H1 (cell line): ENCODE measurements around the gene ULK1. TPM values are rescaled to one million over a fixed set of nuclear protein-coding genes. Genes with fewer than 3 reads are reported as not detected.

Experiments
- CTCF ChIA-PET: fragments of 300-600 bp; sonication (Branson Sonifier 250); formaldehyde crosslinking; loops from one replicate; lab custom pipeline; 2021; ENCODE audit not compliant: partially characterized antibody; lab: Charles Lee
- POLR2A ChIA-PET: fragments of 300-600 bp; sonication (Branson Sonifier 250); formaldehyde crosslinking; loops from one replicate; lab custom pipeline; 2021; ENCODE audit warnings: inconsistent platforms; ENCODE audit not compliant: partially characterized antibody; lab: Charles Lee
- DNase-seq, 2 experiments: peaks; one replicate each; pipeline versions ENCODE4 v3.0.0 to v3.0.0-alpha.2; 2010 to 2022; ENCODE audit warnings: low spot score in 2 of 2, low read depth in 1 of 2, mixed read lengths in 1 of 2
- FAIRE-seq: peaks from 2 replicates; lab custom pipeline; 2011; peaks lifted over from hg19 to GRCh38; lab: Jason Lieb, UNC
- H2AFZ ChIP-seq: 2 replicates; pipeline ENCODE4 v1.8.1; 2012; ENCODE audit warnings: low read length, inconsistent platforms
- H2AK5ac ChIP-seq: 2 replicates; pipeline ENCODE4 v1.6.1; 2013; ENCODE audit warnings: low read depth, low read length
- H2BK120ac ChIP-seq: replicated peaks from 2 replicates; pipeline ENCODE3; 2013; ENCODE audit warnings: low read depth, low read length, inconsistent platforms
- H2BK12ac ChIP-seq: 2 replicates; pipeline ENCODE4 v1.6.1; 2013; ENCODE audit warnings: low read depth, low read length
- H2BK15ac ChIP-seq: 2 replicates; pipeline ENCODE4 v1.6.1; 2013; ENCODE audit warnings: low read length
- H2BK20ac ChIP-seq: 2 replicates; pipeline ENCODE4 v1.6.1; 2013; ENCODE audit warnings: low read length
- H2BK5ac ChIP-seq: 2 replicates; pipeline ENCODE4 v1.6.1; 2013; ENCODE audit warnings: low read depth, low read length
- H3K14ac ChIP-seq: 2 replicates; pipeline ENCODE4 v1.6.1; 2013; ENCODE audit warnings: inconsistent platforms; ENCODE audit not compliant: insufficient read length
- H3K18ac ChIP-seq: 2 replicates; pipeline ENCODE4 v1.6.1; 2013; ENCODE audit warnings: low read length; ENCODE audit errors: extremely low read depth
- H3K23ac ChIP-seq: 2 replicates; pipeline ENCODE4 v1.6.1; 2013; ENCODE audit warnings: inconsistent platforms; ENCODE audit not compliant: insufficient read length
- H3K23me2 ChIP-seq: 2 replicates; pipeline ENCODE4 v1.6.1; 2013; ENCODE audit warnings: low read depth, low read length
- H3K27ac ChIP-seq: 2 replicates; pipeline ENCODE4 v1.6.1; 2011; ENCODE audit warnings: low read depth, low read length, inconsistent platforms
- H3K27me3 ChIP-seq, 4 experiments: replicated peaks in 1 of 4; 1 replicate in 1 of 4; 2 replicates in 3 of 4; pipeline versions ENCODE4 v1.6.1 to v1.8.1; 2011 to 2013; ENCODE audit warnings: low read length in 3 of 4, mild to moderate bottlenecking in 3 of 4, inconsistent platforms in 2 of 4, mixed read lengths in 2 of 4, moderate library complexity in 1 of 4; ENCODE audit not compliant: control insufficient read depth in 3 of 4, insufficient read depth in 3 of 4; ENCODE audit errors: extremely low read depth in 1 of 4
- H3K36me3 ChIP-seq, 4 experiments: 2 replicates each; pipeline versions ENCODE4 v1.6.1 to v1.8.1; 2011 to 2013; ENCODE audit warnings: mild to moderate bottlenecking in 4 of 4, low read length in 3 of 4, moderate library complexity in 2 of 4, control low read depth in 1 of 4, inconsistent platforms in 1 of 4; ENCODE audit not compliant: insufficient read depth in 4 of 4, control insufficient read depth in 2 of 4
- H3K4ac ChIP-seq: replicated peaks from 2 replicates; pipeline ENCODE3; 2013; ENCODE audit warnings: low read length, low read depth, mixed read lengths, inconsistent platforms; ENCODE audit not compliant: insufficient read length
- H3K4me1 ChIP-seq, 4 experiments: replicated peaks in 1 of 4; 1 replicate in 1 of 4; 2 replicates in 3 of 4; pipeline versions ENCODE4 v1.6.1 to v1.8.1; 2011 to 2013; ENCODE audit warnings: low read length in 3 of 4, inconsistent platforms in 2 of 4, mixed read lengths in 1 of 4; ENCODE audit not compliant: insufficient read depth in 4 of 4, control insufficient read depth in 3 of 4
- H3K4me2 ChIP-seq, 2 experiments: 2 replicates each; pipeline versions ENCODE4 v1.6.1 to v1.8.1; 2011 to 2013; ENCODE audit warnings: low read depth in 2 of 2, low read length in 2 of 2, control low read depth in 1 of 2, inconsistent platforms in 1 of 2, mild to moderate bottlenecking in 1 of 2; ENCODE audit not compliant: insufficient read depth in 1 of 2
- H3K4me3 ChIP-seq, 4 experiments: fragments of 200-600, 300-600 bp in 1 of 4; sonication (generic), shearing (Covaris generic), sonication (Bioruptor Twin) in 1 of 4; 2 replicates each; pipeline versions ENCODE4 v1.5.1 to v1.8.1; 2011 to 2016; ENCODE audit warnings: low read length in 4 of 4, low read depth in 3 of 4, control low read depth in 2 of 4, inconsistent platforms in 2 of 4, mild to moderate bottlenecking in 2 of 4, mixed read lengths in 1 of 4, moderate library complexity in 1 of 4; ENCODE audit not compliant: insufficient read depth in 2 of 4; ENCODE audit errors: extremely low read depth in 1 of 4
- H3K56ac ChIP-seq: replicated peaks from 2 replicates; pipeline ENCODE3; 2013; ENCODE audit warnings: low read depth, mild to moderate bottlenecking, mixed read lengths, low read length, inconsistent platforms; ENCODE audit not compliant: insufficient read length
- H3K79me1 ChIP-seq: 2 replicates; pipeline ENCODE4 v1.6.1; 2013; ENCODE audit warnings: low read depth, low read length, control low read depth
- H3K79me2 ChIP-seq, 2 experiments: 2 replicates each; pipeline versions ENCODE4 v1.6.1 to v1.8.1; 2012 to 2013; ENCODE audit warnings: low read length in 2 of 2, mild to moderate bottlenecking in 2 of 2, inconsistent platforms in 1 of 2; ENCODE audit not compliant: insufficient read depth in 2 of 2, control insufficient read depth in 1 of 2
- H3K9ac ChIP-seq, 4 experiments: replicated peaks in 1 of 4; 1 replicate in 1 of 4; 2 replicates in 3 of 4; pipeline versions ENCODE4 v1.6.1 to v1.8.1; 2011 to 2013; ENCODE audit warnings: low read depth in 3 of 4, low read length in 3 of 4, control low read depth in 2 of 4, mild to moderate bottlenecking in 2 of 4, moderate library complexity in 2 of 4, inconsistent platforms in 1 of 4; ENCODE audit errors: extremely low read depth in 1 of 4
- H3K9me3 ChIP-seq, 2 experiments: 2 replicates each; pipeline versions ENCODE4 v1.6.1 to v1.8.1; 2012 to 2013; ENCODE audit warnings: mild to moderate bottlenecking in 2 of 2, moderate library complexity in 2 of 2, control low read depth in 1 of 2, inconsistent platforms in 1 of 2, low read depth in 1 of 2, low read length in 1 of 2, mixed read lengths in 1 of 2; ENCODE audit not compliant: insufficient read depth in 2 of 2
- H4K20me1 ChIP-seq, 2 experiments: replicated peaks in 1 of 2; 2 replicates each; pipeline versions ENCODE3 to v1.8.1; 2011 to 2013; ENCODE audit warnings: inconsistent platforms in 2 of 2, low read length in 2 of 2, mild to moderate bottlenecking in 1 of 2; ENCODE audit not compliant: insufficient read depth in 2 of 2, control insufficient read depth in 1 of 2
- H4K5ac ChIP-seq: 2 replicates; pipeline ENCODE4 v1.6.1; 2013; ENCODE audit warnings: low read length, low read depth, mixed read lengths, inconsistent platforms; ENCODE audit not compliant: insufficient read length
- H4K8ac ChIP-seq: 2 replicates; pipeline ENCODE4 v1.8.0; 2013; ENCODE audit warnings: mild to moderate bottlenecking, moderate library complexity, low read length, inconsistent platforms; ENCODE audit not compliant: insufficient read depth; ENCODE audit errors: extremely low read depth
- H4K91ac ChIP-seq: replicated peaks from 2 replicates; pipeline ENCODE3; 2013; ENCODE audit warnings: low read length, mixed read lengths, inconsistent platforms; ENCODE audit not compliant: insufficient read length
- CTBP2 ChIP-seq: IDR thresholded peaks from 2 replicates; pipeline ENCODE4 v1.7.0; 2011; ENCODE audit warnings: borderline replicate concordance, mild to moderate bottlenecking, moderate library complexity, mixed read lengths, low read length; ENCODE audit not compliant: insufficient read depth, insufficient read length
- GABPA ChIP-seq: IDR thresholded peaks from 2 replicates; pipeline ENCODE4 v1.6.1; 2011; ENCODE audit warnings: mild to moderate bottlenecking, low read length, moderate library complexity, borderline replicate concordance; ENCODE audit not compliant: insufficient read depth
- NANOG ChIP-seq: IDR thresholded peaks from 2 replicates; pipeline ENCODE4 v1.6.1; 2011; ENCODE audit warnings: low read length, low read depth, mild to moderate bottlenecking, inconsistent platforms; ENCODE audit not compliant: insufficient read depth, poor library complexity, severe bottlenecking
- SP1 ChIP-seq: IDR thresholded peaks from 2 replicates; pipeline ENCODE4 v1.6.1; 2011; ENCODE audit warnings: low read depth, low read length
- SP4 ChIP-seq: IDR thresholded peaks from 2 replicates; pipeline ENCODE4 v1.6.1; 2012; ENCODE audit warnings: low read length, inconsistent platforms
- TAF1 ChIP-seq: IDR thresholded peaks from 2 replicates; pipeline ENCODE4 v1.6.1; 2011; ENCODE audit warnings: mild to moderate bottlenecking, low read depth, low read length
- TAF7 ChIP-seq: optimal IDR thresholded peaks from 2 replicates; pipeline ENCODE3; 2011; ENCODE audit warnings: low read depth, mild to moderate bottlenecking, inconsistent platforms, low read length, moderate library complexity, borderline replicate concordance
- WGBS, 2 experiments: shearing (Covaris generic) in 1 of 2; methylation state at CpG; one replicate each; pipeline versions ENCODE4 v1.1.6 to v1.1.7; 2013 to 2015; ENCODE audit warnings: low lambda C conversion rate in 2 of 2, mixed read lengths in 2 of 2, inconsistent platforms in 1 of 2, low coverage in 1 of 2, missing lambda C conversion rate in 1 of 2; ENCODE audit not compliant: insufficient replicate concordance in 2 of 2, insufficient coverage in 1 of 2, insufficient read length in 1 of 2; ENCODE audit errors: extremely low coverage in 1 of 2, missing lambda C conversion rate in 1 of 2; 5-methylcytosine and 5-hydroxymethylcytosine counted together
- polyA plus RNA-seq, 7 experiments: library from polyadenylated mRNA; depleted of rRNA in 3 of 7; stranded (reverse) in 5 of 7; unstranded in 2 of 7; fragments of >200 nt in 5 of 7; fragments of 200-250 nt in 2 of 7; gene quantifications; 1 replicate in 5 of 7; 2 replicates in 1 of 7; 4 replicates in 1 of 7; pipeline versions ENCODE4 v1.2.1 to v1.2.3, GENCODE V29; 2011 to 2013; ENCODE audit warnings: missing spikeins in 2 of 7, mixed read lengths in 2 of 7
- total RNA-seq: library from RNA; stranded (reverse); fragmentation: NEBNext Ultra II Directional; extraction: Animal tissue kit (Norgen Biotek cat#: 25700); gene quantifications from 2 replicates; pipeline ENCODE4 v1.2.1, GENCODE V29; 2021
- TF ChIP-seq, protein P1 (sequence below), 3 experiments: IDR thresholded peaks; 1 replicate in 2 of 3; 2 replicates in 1 of 3; pipeline versions ENCODE4 v1.5.1 to v1.6.1; 2011; ENCODE audit warnings: low read length in 3 of 3, mild to moderate bottlenecking in 3 of 3, inconsistent platforms in 2 of 3, low read depth in 1 of 3, moderate library complexity in 1 of 3; ENCODE audit not compliant: insufficient read depth in 1 of 3; ENCODE audit errors: control extremely low read depth in 1 of 3

Gene ULK1
- total and polyA plus RNA-seq, 2 of the 8 experiments (the other 6 are each of a cell fraction or from before 2014, with no cell fraction given): 13.0 to 44.1 TPM

- H4K5ac ChIP-seq: peak overlapping the region; percentile 75
- H2BK12ac ChIP-seq: peak overlapping the region; percentile 93
- no peak overlapping the region for H3K56ac ChIP-seq
- H3K9ac ChIP-seq: no peak overlapping the region
- no peaks in the 10 kb centered on the region; a peak in 1 of 7 replicates for H3K27me3 ChIP-seq
- no peak for DNase-seq
- no peaks in the 10 kb centered on the region for H3K79me1 ChIP-seq
- no peaks in the 10 kb centered on the region for H3K36me3 ChIP-seq
- H2BK120ac ChIP-seq: peak overlapping the region; percentile 14
- H4K91ac ChIP-seq: peak overlapping the region; percentile 97
- no peak overlapping the region for H3K14ac ChIP-seq
- CTCF ChIA-PET: interaction anchor here (0.6 to 1.7 kb wide), 3 partner anchors 8 to 22 kb away, joined by 3 to 4 read pairs (median 3); no protein-coding TSS in a partner anchor
- H2AFZ ChIP-seq: no peak overlapping the region
- POLR2A ChIA-PET: interaction anchor here (1.1 to 2.0 kb wide), 5 partner anchors 11 to 37 kb away, joined by 3 to 6 read pairs (median 4); no protein-coding TSS in a partner anchor
- no peaks in the 10 kb centered on the region for H3K23me2 ChIP-seq
- no peaks in the 10 kb centered on the region for H3K79me2 ChIP-seq
- peak overlapping the region in 1 of 4 experiments; percentile 23; a peak in 1 of 8 replicates for H3K4me3 ChIP-seq
- no peak for FAIRE-seq
- H3K9me3 ChIP-seq: no peaks in the 10 kb centered on the region
- H3K27ac ChIP-seq: peak overlapping the region; percentile 63; the same call in 1 of the 2 replicates
- H2BK20ac ChIP-seq: peak overlapping the region; percentile 27
- peak overlapping the region; percentile 60 for H2AK5ac ChIP-seq
- H2BK15ac ChIP-seq: peak overlapping the region; percentile 25; the same call in 1 of the 2 replicates
- 94% methylated on average over 12 of the region's 12 CpGs; no CpG with 5 or more reads in 1 of the 2 experiments for WGBS, 2 experiments
- no peak overlapping the region for H4K8ac ChIP-seq
- peak overlapping the region in 1 of 2 experiments; percentile 50; a peak in 2 of 4 replicates for H3K4me2 ChIP-seq
- H2BK5ac ChIP-seq: peak overlapping the region; percentile 89
- no peaks in the 10 kb centered on the region for H4K20me1 ChIP-seq
- H3K23ac ChIP-seq: no peak overlapping the region
- peak overlapping the region; percentile 26 for H3K18ac ChIP-seq
- H3K4me1 ChIP-seq: peaks cover 0 to 19% (median 15%) of the 10 kb centered on the region in 4 experiments; a peak in 6 of 7 replicates
- H3K4ac ChIP-seq: peak overlapping the region; percentile 97
- no peak for TF ChIP-seq TAF7
- TF ChIP-seq SP4: no peak
- TF ChIP-seq SP1: no peak
- TF ChIP-seq GABPA: no peak
- no peak for TF ChIP-seq TAF1
- TF ChIP-seq, protein P1, sequence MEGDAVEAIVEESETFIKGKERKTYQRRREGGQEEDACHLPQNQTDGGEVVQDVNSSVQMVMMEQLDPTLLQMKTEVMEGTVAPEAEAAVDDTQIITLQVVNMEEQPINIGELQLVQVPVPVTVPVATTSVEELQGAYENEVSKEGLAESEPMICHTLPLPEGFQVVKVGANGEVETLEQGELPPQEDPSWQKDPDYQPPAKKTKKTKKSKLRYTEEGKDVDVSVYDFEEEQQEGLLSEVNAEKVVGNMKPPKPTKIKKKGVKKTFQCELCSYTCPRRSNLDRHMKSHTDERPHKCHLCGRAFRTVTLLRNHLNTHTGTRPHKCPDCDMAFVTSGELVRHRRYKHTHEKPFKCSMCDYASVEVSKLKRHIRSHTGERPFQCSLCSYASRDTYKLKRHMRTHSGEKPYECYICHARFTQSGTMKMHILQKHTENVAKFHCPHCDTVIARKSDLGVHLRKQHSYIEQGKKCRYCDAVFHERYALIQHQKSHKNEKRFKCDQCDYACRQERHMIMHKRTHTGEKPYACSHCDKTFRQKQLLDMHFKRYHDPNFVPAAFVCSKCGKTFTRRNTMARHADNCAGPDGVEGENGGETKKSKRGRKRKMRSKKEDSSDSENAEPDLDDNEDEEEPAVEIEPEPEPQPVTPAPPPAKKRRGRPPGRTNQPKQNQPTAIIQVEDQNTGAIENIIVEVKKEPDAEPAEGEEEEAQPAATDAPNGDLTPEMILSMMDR (IDR thresholded peaks at IDR 0.05; ENCODE audit: control extremely low read depth in 1 of 3, insufficient read depth in 1 of 3, low read depth in 1 of 3, low read length in 3 of 3): no peak
- TF ChIP-seq NANOG: no peak
- TF ChIP-seq CTBP2: no peak
Observed at GRCh38 chr12:131861261-131862083, 33.0 kb upstream of the ULK1 start.
